DMS79 treated with DMSO at 0.1 percent for 48 hours (cell line): Measurements from ENCODE around the gene DMRTC1B.
"Not testable (repeated sequence)": the region's sequence is repeated elsewhere in the genome, so short reads cannot be mapped to it uniquely, and the experiment has no call there.

Experiments used
- DNase-seq: peaks from one replicate; lab custom pipeline; 2025; lab: John Stamatoyannopoulos, UW

DMRTC1B gene, protein sequence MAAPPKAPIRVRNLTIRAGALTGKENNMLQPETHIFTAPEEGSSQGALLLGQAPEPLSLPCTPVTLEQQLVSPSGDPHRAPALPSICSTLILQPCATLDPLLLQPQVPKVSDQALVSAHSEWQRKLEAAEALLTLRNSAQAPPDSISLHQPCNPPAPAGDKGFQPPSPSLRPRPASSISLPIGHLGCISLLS

DNA sequence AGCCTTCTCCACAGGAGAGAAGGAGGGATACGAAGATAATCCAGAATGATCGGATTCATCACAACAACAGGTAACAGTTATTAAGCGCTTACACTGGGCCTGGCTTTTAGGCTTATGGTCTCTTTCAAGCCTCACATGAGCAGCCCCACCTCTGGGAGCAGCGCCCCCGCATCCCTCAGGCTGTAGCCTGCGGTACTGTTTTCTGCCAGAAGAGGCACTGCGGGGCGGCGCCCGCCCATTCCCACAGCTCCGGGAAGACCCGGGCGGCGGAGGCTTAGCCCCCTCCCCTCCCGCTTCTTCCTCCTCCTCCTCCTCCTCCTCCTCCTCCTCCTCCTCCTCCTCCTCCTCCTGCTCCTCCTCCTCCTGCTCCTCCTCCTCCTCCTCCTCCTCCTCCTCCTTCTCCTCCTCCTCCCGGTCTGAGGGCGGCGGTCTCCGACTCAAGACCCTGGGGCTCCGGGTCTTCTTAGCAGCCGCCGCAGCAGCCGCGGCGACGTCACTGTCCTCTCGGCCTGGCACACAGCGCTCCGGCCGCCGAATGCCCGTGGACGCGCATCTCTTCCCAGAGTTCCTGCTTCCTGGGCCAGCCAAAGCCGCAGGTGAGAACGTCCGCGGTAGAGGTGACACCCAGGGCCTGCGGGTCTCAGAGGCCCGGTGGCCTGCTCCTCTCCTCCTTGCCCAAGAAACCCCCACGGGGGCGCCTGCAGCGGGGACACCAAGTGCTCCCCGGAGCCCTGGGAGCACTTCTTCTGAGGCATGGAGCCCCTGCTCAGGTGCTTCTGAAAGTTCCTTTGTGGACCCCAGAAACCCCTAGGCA is at the start of gene DMRTC1B:
Gene DMRTC1B (plus strand): TSS at position 238 of the 814 bp plus-strand sequence. CDS start 68,246 bp downstream, outside the sequence.
- not testable (repeated sequence) for DNase-seq

DNA sequence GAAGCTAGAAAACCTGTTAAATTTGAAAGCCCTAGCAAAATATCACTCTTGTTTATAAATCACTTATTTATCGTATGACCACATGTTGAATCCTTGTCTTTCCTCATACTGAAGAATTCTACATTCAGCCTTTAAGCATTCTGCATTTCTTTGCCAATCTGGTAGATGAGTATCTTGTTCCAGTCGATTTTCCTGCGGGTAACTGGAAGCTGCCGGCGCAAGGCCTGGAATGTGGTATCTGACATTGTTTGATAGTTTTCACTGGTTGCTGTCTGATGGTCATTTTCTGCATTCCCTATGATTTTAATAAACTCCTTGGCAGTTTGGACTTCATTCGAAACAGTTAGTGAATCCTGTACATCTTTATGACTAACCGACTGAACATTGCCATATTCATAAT is 48.8 kb upstream of the DMRTC1B start:
- DNase-seq, result no peak

DNA sequence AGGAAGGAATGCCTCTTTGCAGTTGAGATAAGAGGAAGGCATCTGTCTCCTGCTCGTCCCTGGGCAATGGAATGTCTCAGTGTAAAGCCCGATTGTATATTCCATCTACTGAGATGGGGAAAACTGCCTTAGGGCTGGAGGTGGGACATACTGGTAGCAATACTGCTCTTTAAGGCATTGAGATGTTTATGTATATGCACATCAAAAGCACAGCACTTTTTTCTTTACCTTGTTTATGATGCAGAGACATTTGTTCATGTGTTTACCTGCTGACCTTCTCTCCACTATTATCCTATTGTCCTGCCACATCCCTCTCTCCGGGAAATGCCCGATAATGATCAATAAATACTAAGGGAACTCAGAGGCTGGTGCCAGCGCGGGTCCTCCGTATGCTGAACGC is 43.1 kb upstream of the DMRTC1B start:
- not testable (repeated sequence) for DNase-seq

DNA sequence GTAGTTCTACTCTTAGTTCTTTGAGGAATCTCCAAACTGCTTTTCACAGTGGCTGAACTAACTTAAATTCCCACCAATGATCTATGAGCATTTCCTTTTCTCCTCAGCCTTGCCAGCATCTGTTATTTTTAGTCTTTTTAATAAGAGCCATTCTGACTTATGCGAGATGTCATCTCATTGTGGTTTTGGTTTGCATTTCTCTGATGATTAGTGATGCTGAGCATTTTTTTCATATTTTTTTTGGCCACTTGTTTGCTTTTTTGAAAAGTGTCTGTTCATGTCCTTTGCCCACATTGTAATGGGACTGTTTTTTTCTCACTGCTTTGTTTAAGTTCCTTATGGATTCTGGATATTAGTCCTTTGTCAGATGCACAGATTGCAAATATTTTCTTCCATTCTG is 41.1 kb upstream of the DMRTC1B start:
- no peak for DNase-seq

DNA sequence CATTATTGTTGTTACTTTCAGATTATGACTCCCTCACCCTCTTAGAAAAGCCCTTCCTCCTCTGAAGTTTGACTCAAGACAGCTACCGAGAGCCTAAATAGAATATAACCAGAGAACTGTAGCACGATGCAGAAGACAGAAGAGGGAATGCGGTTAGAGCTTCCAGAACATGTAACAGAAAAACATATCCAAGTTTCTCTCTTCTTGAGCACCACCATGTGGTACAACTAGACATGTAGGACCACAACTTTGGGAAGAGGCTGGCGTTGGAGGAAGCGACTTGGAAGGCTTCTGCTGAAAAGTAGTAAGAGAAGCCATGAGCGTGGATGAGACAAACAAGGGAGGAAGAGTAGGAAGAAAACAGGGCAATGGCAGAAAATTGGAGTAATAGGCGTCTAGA is 31.1 kb upstream of the DMRTC1B start:
- DNase-seq, result not testable (repeated sequence)

DNA sequence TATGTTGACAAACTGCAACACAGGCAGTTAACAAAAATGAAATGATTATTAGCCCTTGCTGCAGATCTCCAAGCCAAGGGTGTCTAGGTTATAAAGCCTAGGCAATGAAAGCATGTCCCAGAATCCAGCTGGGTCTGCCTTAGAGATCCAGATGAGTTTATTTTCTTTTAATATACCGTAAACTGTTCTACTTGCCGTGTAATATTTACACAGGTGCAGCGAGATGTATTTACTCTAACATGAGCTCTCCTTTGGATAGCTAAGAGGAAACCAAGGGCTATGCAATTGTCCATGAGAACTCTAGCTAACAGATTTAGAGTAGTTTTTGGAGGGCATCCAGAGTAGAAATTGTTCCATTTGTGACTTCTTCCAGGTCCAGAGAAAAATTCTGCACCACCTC is 28.1 kb upstream of the DMRTC1B start:
- not testable (repeated sequence) for DNase-seq

DNA sequence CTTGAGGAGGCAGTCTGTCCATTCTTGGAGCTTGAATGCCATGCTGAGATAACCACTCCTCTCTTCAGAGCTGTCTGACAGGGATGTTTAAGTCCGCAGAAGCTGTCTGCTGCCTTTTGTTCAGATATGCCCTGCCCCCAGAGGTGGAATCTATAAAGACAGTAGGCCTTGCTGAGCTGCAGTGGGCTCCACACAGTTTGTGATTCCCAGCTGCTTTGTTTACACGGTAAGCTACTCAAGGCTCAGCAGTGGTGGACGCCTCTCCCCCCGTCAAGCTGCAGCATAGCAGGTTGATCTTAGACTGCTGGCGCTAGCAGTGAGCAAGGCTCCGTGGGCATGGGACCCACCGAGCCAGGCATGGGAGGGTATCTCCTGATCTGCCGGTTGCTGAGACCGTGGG is 16.2 kb upstream of the DMRTC1B start:
- not testable (repeated sequence) for DNase-seq

DNA sequence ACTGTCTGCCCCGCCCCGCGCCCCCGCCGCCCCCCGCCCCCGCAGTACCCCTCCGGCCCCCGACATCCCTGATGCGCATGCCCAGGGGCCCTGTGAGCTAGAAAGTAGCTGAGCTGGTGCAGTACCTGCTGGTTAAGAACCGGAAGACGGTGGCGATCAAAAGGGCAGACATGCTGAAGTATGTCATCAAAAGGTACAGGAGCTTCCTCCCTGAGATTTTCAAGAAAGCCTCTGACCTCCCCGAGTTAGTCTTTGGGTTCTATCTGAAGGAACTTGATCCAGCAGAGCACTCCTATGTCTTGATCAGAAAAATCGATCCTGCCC is 739 bp downstream of the DMRTC1B start:
- DNase-seq, result not testable (repeated sequence)

DNA sequence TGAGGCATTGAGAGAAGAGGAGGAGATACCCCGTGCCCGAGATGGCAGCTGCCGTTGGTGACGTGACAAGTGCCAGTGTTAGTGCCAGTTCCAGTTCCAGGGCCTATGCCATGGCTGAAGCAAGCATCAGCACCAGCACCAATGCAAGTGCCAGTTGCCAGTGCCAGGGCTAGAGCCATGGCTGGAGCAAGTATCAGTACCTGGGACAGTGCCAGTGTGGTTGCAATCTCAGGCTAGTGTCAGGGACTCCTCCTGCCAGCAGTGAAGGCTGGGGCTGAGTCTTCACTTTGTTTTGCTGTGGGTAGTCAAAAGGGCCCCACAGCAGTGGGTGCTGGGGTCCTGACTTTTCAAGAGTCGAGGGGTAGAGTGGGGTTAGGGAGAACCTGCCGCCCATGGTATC is 1.5 kb downstream of the DMRTC1B start:
- not testable (repeated sequence) for DNase-seq

DNA sequence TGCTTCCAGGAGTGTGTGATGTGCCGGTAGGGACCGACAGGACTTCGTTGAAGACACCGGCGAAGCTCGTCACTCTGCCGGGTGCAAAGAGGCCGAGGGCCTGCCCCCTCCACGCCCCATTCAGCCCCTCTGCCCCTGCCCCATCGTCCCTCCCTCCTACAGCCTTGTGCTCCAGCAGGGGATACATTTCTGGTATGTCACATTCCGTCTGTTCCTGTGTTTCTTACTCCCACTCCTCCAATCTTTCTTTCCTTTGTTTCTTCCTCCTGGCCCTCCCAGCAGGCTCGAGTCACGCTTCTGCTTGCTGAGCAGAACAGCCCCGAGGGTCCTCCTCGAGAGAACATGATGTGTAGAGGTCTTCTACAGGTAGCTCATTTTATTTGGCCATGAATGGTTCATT is 5.9 kb downstream of the DMRTC1B start, which contains the start of gene FAM236B:
Gene FAM236B (minus strand): TSS at position 101 of the 400 bp plus-strand sequence. CDS start 100 bp downstream, at position 1.
- DNase-seq, result not testable (repeated sequence)

DNA sequence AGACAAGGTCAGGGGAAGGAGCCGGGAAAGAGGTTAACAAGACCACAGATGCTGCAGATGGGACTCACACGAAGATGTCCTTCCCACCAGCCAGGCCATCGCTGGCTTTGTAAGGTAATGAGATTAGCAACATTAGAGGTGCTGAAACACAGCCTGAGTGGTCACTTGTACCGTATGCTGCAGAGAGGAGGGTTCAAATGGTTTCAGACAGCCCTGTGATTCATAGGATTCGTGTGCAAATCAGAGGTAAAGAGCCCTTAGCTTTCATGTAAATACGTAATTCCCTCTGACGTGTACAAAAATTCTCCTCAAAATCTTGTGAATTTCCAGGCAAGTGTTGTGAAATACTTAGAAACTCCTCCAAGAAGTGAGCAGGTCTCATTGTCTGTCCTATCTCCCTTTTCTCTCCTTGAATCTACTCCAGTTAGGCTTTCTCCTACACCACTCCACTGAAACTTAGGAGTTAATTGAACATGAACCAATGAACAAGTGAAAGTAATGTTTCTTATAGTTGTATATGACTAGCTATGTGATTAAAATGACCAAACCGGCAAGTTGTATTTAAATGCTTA is 6.8 kb downstream of the DMRTC1B start:
- not testable (repeated sequence) for DNase-seq

DNA sequence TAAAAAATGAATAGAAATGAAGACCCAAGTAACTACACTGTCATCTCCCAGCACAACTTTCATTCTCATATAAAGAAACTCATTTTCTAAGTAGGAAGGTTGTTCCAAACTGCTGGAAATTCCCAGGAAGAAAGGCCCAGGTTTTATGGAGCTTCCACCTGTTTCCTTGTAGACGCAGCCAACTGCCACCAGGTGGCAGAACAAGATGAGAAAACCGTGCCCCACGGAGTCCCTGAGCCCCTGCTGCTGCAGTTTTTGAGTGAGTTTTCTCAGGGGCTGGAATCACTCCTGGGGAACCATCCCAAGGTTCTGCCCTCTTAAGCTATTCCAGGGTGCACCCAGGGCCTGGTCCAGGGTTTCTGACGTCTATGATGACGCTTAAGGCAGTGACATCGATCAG is 7.3 kb downstream of the DMRTC1B start:
- not testable (repeated sequence) for DNase-seq

DNA sequence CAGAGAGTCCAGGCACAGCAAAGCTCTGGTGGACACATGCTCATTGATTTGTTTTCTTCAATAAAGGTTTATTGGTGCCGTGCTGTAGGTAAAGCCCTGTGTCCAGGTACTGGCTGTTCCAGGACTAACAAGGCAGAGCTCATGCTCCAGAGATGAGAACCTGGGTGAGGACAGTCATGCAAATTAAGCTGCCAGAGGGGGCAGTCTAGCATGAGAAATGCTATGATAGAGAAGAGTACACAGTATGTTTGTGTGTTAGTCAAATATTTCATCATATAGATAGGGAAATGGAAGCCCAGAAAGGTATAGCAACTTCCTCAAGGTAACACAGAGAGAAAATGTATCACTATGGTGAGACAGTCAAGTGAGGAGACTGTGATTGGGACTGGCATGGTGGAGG is 11.5 kb downstream of the DMRTC1B start:
- DNase-seq, result not testable (repeated sequence)

DNA sequence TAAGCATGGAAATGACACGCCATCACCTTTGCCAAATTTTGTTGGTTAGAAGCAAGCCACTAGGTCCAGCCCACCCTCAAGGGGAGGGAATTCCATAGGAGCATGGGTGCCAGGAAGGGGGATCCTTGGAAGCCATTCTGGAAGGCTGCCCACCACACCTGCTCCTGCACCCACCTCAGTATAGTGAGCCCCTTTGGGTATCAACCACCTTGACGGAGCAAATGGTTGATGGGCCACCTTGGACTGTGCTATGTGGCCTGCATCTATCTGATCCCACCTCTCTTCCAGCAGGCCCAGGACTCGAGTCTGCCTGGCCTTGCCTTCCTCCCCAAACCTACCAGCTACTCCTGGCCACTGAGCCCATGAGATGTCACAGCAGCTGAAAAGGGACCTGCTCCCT is 13.7 kb downstream of the DMRTC1B start:
- DNase-seq, result not testable (repeated sequence)

DNA sequence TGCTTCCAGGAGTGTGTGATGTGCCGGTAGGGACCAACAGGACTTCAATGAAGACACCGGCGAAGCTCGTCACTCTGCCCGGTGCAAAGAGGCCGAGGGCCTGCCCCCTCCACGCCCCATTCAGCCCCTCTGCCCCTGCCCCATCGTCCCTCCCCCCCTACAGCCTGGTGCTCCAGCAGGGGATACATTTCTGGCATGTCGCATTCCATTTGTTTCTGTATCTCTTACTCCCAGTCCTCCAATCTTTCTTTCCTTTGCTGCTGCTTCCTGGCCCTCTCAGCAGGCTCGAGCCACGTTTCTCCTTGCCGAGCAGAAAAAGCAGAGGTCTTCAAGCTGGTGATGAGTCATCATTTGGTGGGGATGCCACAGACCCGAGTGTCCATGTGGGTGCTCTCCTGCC is 31.4 kb downstream of the DMRTC1B start, which contains the start of gene FAM236D:
Gene FAM236D (minus strand): TSS at position 101 of the 400 bp plus-strand sequence. CDS start 100 bp downstream, at position 1.
- not testable (repeated sequence) for DNase-seq

DNA sequence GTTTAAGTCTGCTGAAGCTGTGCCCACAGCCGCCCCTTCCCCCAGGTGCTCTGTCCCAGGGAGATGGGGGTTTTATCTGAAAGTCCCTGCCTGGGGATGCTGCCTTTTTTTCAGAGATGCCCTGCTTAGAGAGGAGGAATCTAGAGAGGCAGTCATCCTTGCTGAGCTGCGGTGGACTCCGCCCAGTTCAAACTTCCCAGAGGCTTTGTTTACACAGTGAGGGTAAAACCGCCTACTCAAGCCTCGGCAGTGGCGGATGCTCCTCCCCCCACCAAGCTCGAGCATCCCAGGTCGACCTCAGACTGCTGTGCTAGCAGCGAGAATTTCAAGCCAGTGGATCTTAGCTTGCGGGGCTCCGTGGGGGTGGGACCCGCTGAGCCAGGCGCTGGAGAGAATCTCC is 54.0 kb downstream of the DMRTC1B start:
- DNase-seq, result not testable (repeated sequence)

DNA sequence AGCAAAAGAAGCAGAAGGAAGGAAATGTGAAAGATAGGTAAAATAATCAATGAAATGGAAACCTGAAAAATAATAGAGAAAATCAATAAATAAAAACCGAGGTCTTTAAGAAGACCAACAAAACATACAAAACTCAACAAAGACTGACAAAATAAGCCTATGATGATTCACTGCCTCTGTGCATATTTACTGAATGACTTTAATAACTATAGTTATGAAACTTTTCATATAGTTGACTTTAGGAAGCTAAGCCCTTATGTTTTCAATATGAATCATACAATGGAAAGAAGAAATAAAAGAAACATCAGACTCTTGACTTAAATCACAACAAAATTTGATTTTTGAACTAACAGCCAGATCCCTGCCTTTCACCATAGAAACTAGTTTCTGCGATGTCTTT is 60.8 kb downstream of the DMRTC1B start:
- not testable (repeated sequence) for DNase-seq

DNA sequence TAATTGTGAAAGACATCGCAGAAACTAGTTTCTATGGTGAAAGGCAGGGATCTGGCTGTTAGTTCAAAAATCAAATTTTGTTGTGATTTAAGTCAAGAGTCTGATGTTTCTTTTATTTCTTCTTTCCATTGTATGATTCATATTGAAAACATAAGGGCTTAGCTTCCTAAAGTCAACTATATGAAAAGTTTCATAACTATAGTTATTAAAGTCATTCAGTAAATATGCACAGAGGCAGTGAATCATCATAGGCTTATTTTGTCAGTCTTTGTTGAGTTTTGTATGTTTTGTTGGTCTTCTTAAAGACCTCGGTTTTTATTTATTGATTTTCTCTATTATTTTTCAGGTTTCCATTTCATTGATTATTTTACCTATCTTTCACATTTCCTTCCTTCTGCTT is 106.2 kb downstream of the DMRTC1B start:
- DNase-seq, result not testable (repeated sequence)

DNA sequence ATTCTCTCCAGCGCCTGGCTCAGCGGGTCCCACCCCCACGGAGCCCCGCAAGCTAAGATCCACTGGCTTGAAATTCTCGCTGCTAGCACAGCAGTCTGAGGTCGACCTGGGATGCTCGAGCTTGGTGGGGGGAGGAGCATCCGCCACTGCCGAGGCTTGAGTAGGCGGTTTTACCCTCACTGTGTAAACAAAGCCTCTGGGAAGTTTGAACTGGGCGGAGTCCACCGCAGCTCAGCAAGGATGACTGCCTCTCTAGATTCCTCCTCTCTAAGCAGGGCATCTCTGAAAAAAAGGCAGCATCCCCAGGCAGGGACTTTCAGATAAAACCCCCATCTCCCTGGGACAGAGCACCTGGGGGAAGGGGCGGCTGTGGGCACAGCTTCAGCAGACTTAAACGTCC is 113.0 kb downstream of the DMRTC1B start:
- not testable (repeated sequence) for DNase-seq
